ENCODE measurements around the gene PAFAH1B2.

The PAFAH1B2 gene

DNA sequence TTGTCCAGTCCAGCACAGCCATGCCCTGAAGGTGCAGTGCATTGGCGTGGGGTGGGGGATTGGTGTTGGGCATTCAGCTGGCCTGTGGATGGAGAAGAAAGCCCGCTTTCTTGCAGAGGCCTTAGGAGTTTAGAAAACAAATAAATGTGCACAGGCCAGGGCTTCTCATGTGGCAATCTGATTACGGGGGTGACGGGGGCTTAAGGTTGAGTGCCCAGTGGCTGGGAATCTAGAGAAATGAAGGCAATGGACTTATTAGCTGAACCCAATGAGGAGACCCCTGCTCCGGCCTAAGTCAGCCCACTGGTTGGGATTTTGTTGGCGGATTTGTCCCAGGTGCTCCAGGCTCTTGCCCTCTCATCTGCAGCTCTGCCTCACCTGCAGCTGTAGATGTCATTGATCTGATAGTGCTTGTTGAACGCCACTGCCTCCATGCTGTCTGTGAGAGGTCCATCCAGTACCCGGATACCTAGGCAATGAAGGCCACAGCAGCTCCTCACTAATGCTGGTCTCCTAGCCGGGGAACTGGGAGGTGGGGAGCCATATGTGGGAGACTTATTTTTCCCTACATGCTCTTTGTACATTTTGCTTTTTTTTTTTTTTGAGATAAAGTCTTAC lies 81.6 kb downstream of the PAFAH1B2 start:
- no peak for DNase-seq
